Measurements from ENCODE around the gene FLVCR2.
"Not testable (repeated sequence)": the region's sequence is repeated elsewhere in the genome, so short reads cannot be mapped to it uniquely, and the experiment has no call there.

FLVCR2 gene

DNA sequence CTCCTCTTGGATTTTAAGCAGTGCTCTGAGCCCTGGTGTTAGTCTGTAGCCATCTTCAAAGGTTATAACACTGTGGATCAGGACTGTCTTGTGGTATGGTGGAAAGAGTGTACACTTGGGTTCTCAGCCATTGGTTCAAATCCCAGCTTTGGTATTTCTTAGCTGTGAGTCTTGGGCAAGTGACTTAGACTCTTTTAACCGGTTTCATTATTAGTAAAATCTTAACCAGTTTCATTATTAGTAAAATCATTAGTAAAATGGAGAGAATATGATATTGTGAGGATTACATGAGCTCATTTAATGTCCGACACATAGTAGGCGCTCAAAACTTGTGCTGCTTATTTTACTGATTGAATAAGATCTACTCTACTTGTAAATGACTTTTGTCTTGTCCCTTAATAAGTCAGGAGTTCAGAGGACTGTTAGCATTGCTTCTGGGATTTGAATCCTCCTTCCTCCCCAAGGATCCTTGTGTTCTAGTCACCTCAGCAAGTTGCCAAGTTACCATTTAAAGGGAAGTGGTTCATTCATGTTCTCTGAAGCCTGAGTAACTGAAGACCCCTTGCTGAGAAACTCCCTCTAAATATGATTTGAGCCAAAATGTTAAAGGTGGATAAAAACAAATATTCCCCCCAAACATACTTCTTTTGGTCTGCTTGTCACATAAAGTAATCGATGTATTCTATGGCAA, 95.1 kb downstream of the FLVCR2 start:
- no peak for DNase-seq

DNA sequence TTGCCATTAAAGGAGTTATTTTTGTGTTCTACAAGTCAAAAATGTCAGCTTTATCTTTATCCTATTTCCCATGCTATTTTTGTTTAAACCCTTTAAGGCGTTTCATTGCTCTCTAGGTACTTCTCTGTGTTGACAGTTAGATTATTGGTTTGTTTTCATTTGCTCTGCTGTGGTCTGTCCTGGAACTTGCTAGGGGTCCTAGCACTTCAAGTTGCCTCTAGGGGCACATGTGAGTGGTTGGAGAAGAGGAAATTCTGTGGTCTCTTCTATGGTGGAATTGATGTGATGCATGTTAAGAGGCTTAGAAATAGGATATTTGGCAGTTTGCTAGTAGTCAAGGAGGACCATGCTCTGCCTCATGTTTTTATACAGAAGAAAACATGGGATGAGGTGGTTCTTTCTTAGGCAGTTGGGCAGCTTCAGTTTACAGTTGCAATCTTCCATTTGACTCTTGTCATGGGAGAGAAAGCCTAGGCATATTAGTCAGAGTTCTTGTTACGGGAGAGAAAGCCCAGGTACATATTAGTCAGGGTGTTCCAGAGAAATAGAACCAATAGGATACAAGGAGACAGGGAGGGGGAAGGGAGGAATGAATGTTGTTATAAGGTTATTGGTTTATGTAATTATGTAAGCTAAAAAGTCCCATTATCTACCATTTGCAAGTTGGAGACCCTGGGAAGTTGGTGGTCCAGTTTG, 97.0 kb downstream of the FLVCR2 start:
- DNase-seq = no peak

DNA sequence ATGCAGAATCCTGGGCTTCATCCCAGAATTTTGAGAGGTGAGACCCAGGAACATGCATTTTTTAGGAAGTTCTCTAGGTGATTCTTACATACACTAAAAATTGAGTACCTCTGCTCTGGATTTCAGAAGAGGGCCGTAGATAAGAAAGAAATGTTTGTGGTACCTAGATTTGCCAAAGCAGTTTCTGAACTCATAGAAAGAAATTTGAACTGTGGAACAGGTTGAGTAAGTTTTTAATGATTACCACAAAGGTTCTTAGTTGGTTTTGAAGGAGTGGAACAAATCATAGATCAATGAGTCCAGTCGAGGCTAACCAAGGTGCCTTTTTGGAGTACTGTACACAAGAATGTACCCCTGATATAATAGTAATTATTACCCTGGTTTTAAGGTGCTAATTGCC, 107.5 kb downstream of the FLVCR2 start:
- DNase-seq = no peak

GRCh38 chr14:75689012-75689411, 110.6 kb downstream of the FLVCR2 start:
- no peak for DNase-seq

DNA sequence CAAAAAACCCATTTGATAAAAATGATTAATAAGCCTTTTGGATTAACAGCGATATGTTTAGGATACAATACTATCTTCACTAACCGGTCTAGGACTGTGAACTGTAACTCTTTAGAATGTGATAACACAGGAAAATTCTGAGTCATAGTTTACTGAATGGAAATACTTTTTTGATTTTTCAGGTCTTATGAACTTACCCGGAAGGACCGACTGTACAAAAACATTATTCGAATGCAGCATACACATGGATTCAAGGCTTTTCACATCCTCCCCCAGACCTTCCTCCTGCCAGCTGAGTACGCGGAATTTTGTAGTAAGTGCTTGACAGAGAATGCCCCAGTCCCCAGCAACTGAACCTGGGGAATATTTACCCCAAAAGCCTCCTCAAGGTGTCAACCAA, 111.6 kb downstream of the FLVCR2 start:
- no peak for DNase-seq

DNA sequence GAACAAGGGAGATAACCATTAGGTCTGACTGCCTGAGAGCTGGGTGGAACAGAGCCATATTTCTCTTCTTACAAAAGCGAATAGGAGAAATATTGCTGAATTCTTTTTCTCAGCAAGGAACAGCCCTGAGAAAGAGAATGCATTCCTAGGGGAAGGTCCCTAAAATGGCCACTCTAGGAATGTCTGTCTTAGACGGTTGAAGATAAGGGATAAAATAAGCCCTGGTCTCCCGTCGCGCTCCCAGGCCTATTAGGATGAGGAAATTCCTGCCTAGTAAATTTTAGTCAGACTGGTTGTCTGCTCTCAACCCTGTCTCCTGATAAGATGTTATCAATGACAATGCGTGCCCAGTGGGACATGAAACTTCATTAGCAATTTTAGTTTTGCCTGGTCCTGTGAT, 116.6 kb downstream of the FLVCR2 start:
- not testable (repeated sequence) for DNase-seq

- DNase-seq = no peak
These were observed 119.0 kb downstream of the FLVCR2 start for GRCh38 chr14:75697386-75697785.
